SJSA1 (cell line): Measurements from ENCODE around the gene MAPK11. TPM values are rescaled to one million over a fixed set of nuclear protein-coding genes. Genes with fewer than 3 reads are reported as not detected.

Source experiments
- DNase-seq, 2 experiments: peaks; one replicate each; pipeline ENCODE4 v3.0.0-alpha.2; 2015 to 2020; ENCODE audit warnings: low spot score in 2 of 2, low read depth in 1 of 2
- H3K27ac ChIP-seq: fragments of 250-450 bp; sonication (Bioruptor Pico); 2 replicates; pipeline ENCODE4 v1.5.1; 2020; ENCODE audit warnings: mild to moderate bottlenecking, moderate library complexity
- H3K27me3 ChIP-seq: fragments of 250-450 bp; sonication (Bioruptor Pico); replicated peaks from 2 replicates; pipeline ENCODE4 v1.5.1; 2020; ENCODE audit warnings: mild to moderate bottlenecking, moderate library complexity
- H3K36me3 ChIP-seq: fragments of 250-450 bp; sonication (Bioruptor Pico); 2 replicates; pipeline ENCODE4 v1.5.1; 2020; ENCODE audit warnings: mild to moderate bottlenecking
- H3K4me1 ChIP-seq: fragments of 250-450 bp; sonication (Bioruptor Pico); replicated peaks from 2 replicates; pipeline ENCODE4 v1.6.1; 2021; ENCODE audit warnings: mild to moderate bottlenecking
- H3K4me3 ChIP-seq: fragments of 250-450 bp; sonication (Bioruptor Pico); 2 replicates; pipeline ENCODE4 v1.5.1; 2020; ENCODE audit warnings: mild to moderate bottlenecking
- H3K9me3 ChIP-seq: fragments of 250-450 bp; sonication (Bioruptor Pico); replicated peaks from 2 replicates; pipeline ENCODE4 v1.5.1; 2020; ENCODE audit warnings: mild to moderate bottlenecking
- total RNA-seq: library from RNA; depleted of rRNA; stranded (reverse); fragments of >200 nt; shearing (Covaris generic); gene quantifications from 2 replicates; pipeline ENCODE4 v1.2.3, GENCODE V29; 2014

The MAPK11 gene
- total RNA-seq, 1 experiment from 2014 or later, result 2.2 TPM

DNA sequence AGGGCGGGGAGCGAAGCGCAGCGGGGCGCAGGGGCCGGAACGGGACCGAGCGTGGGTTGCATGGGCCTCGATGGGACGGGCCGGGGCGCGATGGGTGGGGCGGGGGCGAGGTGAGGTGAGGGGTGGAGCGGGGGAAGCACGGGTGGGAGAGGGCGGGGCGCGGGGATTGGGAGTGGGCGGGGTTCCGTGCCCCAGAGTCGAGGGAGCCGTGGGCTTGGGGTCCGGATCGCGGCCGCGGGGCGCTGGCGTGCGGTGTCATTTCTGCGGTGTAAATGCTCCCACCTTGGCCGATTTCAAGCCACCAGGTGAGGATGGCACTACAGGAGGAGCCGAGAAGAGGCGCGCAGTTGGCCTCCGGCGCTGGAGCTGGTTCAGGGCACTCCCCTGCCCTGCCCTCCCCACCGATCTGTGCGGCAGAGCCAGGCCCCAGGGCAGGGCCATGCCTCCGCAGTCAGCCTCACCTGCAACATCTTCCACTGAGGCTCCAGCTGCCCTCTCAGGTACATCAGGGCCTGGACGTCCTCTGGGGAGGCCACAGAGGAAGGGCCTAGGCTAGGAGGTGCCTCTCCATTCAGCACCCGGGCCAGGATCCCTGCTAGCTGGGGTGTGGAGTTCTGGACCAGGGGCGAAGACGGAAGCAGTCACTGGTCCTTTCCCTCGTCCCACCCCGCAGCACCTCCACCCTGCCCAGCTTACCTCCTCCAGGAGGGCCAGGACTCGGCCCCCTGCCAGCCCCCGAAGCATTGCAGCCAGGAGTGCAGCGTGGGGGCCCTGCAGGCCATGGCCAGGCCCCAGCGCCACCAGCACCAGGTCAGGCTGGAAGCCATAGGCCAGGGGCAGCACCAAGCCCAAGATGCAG, 24.7 kb downstream of the MAPK11 start:
- no peak for DNase-seq
- Histone ChIP-seq H3K36me3 (peaks cover 58% of the 10 kb centered on the region), H3K4me3 (peak overlapping the region; percentile 81), H3K27me3 (no peaks in the 10 kb centered on the region), H3K27ac (peak overlapping the region; percentile 69), H3K4me1 (peaks cover 29% of the 10 kb centered on the region), H3K9me3 (no peaks in the 10 kb centered on the region)

DNA sequence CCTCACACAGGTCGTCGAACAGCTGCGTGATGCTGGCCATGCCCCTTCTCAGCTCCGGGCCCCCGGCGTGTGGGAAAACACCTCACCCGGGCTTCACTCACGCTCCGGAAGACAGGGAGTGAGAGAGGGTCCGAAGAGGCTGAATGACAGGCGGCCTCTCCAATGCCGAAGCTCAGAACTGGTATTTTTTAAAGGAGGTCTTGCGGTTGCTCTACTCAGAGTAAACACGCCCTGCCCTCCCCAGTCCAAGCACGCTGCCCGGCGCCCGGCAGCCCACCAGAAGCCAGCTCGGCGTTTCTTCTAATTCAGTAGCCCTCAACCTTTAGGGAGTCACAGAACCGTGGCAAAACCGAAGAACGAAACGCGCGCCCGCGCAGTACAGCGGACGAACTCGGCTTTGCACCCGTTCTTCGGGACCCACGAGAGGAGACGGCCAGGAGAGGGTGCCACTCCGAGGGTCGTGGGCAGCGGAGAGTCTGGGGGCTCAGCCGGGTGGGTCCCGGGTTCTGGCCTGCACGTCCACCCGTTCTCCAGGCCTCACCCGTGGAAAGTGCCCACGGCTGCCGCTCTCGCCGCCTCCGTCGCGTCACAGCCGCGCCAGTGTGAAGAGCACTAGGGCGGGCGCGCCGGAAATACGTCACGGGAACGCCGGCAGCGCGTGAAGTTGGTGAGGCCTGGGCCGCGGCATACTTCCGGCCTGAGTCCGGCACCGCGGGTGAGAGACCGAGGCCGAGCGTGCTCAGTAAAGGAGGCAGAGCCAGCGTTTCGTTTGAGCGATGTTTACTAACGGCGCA, 25.6 kb downstream of the MAPK11 start, which contains the start of gene TUBGCP6:
Gene TUBGCP6 (minus strand): TSS at position 604 of the 794 bp plus-strand sequence. CDS start 564 bp downstream, at position 40.
- Histone ChIP-seq H3K36me3 (peaks cover 61% of the 10 kb centered on the region), H3K27me3 (no peaks in the 10 kb centered on the region), H3K27ac (peak within 1 kb of the TSS; percentile 69), H3K9me3 (no peaks in the 10 kb centered on the region), H3K4me3 (peak within 1 kb of the TSS; percentile 81), H3K4me1 (peaks cover 21% of the 10 kb centered on the region)
- DNase-seq, result peak; percentile 87 to 92

DNA sequence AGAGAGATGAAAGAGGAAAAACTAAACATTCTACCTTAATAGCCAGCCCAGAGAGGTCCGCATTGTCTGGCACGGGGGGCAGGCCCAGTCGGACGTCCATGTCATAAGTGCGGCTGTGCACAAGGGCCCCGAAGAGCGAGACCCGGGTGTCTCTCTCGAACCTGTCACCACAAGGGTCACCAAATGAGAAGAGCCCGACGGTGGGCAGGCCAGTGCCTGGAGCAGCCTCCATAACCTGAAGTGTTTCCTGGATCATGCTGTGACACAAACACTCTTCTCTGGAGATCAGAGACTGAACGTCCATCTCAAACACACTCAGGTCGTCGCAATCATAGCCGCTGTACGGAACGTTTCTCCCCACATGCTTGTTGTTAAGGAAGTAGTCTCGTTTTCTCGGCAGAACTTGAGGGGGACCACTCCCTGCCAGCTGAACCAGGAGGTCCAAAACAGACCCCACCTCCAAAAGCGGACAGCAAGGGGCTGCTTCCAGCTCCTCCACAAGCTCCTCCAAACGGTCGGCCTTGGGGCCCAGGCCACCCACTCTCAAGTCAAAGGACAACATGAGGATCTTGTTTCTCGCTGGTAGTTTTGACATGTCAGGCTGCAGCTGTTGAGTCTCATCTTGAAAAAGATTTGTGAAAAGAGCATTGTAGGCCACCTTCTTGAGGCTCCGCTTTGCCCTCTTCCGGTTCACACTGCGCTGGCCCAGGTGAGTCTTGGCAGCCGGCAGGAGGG, 26.3 kb downstream of the MAPK11 start:
- DNase-seq, result peak in 1 of 2 experiments; percentile 19
- Histone ChIP-seq H3K4me3 (peak overlapping the region; percentile 81), H3K9me3 (no peaks in the 10 kb centered on the region), H3K27ac (no peak overlapping the region; the same call in 1 of the 2 replicates), H3K4me1 (peaks cover 19% of the 10 kb centered on the region), H3K27me3 (no peaks in the 10 kb centered on the region), H3K36me3 (peaks cover 64% of the 10 kb centered on the region)

DNA sequence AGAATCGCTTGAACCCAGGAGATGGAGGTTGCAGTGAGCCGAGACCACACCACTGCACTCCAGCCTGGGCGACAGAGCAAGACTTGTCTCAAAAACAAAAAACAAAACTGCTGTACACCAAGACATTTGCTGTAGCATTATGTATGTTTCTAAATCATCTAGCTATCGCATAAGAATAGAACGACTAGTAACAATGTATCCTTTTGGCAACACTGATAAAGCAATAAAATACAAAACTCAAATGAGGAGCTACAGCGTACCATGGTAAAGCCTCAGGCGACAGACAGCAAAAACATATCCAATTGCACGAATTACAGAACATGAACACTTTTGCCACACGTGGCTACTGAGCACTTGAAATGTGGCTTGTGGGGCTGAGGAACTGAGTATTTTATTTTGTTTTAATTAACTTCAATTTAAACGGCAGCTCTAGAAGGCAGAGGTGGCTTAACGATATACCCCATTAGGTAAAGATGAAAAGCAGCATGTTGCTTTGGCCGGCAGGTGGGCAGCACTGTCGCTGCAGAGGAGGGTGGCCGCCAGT, 27.7 kb downstream of the MAPK11 start:
- H3K27ac ChIP-seq, result no peak overlapping the region
- H3K4me1 ChIP-seq, result peaks cover 19% of the 10 kb centered on the region
- no peaks in the 10 kb centered on the region for H3K9me3 ChIP-seq
- no peaks in the 10 kb centered on the region for H3K27me3 ChIP-seq
- DNase-seq, result no peak
- peaks cover 59% of the 10 kb centered on the region for H3K36me3 ChIP-seq
- H3K4me3 ChIP-seq, result peak overlapping the region; percentile 18

DNA sequence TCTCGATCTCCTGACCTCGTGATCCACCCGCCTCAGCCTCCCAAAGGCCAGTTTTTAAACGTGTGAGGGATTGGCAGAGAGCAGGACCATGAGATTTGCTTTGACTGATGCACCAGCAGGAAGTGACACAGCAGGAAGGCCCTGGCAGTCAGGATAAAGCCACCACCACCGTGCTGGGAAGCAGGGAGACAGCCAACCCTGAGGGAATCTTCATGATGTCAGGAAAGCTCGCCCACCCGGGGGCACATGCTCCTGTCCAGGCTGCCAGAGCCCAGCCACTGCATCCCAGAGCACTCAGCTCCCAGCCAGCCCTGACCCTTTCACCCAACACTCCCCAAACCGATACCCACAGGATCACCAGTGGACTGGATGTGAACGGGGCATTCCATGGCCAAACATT, 31.4 kb downstream of the MAPK11 start:
- H3K4me3 ChIP-seq, result no peak overlapping the region
- no peaks in the 10 kb centered on the region for H3K9me3 ChIP-seq
- H3K27ac ChIP-seq, result no peak overlapping the region
- H3K27me3 ChIP-seq, result no peaks in the 10 kb centered on the region
- peaks cover 49% of the 10 kb centered on the region for H3K36me3 ChIP-seq
- peaks cover 11% of the 10 kb centered on the region for H3K4me1 ChIP-seq
- no peak for DNase-seq

DNA sequence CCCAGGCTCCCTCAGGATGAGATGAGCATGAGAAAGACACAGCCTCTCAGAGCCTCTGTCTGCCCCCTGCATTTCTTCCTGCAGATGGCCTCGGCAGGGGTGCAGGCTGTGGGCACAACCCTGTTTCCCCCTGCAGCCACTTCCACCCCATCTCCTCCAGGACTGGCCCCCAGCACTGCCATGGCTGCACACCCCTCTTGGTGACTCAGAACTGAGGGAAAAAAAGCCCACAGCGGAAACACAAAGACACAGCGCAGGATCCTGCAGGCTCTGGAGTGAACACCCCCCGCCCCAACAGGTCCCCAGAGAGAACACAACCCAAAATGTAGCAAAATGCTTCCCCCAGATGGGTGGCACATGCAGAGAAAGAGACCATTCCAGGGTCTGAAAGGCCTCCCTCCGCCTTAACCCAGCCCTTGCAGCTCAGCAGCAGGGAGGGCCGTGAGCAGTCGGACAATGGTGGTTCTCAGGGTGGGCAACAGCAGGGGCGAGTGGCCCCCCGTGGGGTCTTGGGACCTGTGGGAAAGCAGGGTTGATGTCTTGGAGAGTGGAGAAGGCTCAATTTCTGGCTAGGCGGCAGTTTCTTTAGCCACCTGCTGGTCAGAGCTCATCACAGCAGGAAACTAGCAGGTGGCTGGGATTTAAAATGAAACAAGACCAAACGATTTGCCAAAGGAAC, 33.3 kb downstream of the MAPK11 start:
- Histone ChIP-seq H3K36me3 (peaks cover 51% of the 10 kb centered on the region), H3K27me3 (no peaks in the 10 kb centered on the region)

DNA sequence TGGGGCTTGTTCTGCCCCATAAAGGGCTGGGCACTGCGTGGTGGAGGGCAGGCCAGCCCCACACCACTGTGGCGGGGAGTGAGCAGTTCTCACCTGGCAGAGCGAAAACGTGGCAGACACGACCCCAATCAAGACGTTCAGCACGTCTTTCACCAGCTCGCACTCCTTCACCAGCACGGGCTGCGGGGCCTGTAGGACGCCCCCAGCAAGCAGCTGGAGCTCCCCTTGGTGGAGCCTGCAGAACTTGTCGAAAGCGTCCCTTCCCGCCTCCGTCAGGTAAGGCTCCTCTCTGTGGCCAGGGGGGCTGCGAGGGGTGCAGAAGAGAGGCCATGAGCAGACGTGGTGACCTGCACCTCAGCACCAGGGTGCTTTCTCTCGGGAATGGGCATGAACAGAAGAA, 37.0 kb downstream of the MAPK11 start:
- Histone ChIP-seq H3K4me1 (no peaks in the 10 kb centered on the region), H3K36me3 (peaks cover 40% of the 10 kb centered on the region), H3K27ac (no peak overlapping the region), H3K4me3 (no peak overlapping the region), H3K9me3 (no peaks in the 10 kb centered on the region), H3K27me3 (no peaks in the 10 kb centered on the region)
- DNase-seq, result no peak

More for the DNA sequence above, 33.3 kb downstream of the MAPK11 start:
- no peaks in the 10 kb centered on the region for H3K9me3 ChIP-seq
- no peak overlapping the region for H3K4me3 ChIP-seq
- H3K27ac ChIP-seq, result no peak overlapping the region
- no peak for DNase-seq
- no peaks in the 10 kb centered on the region for H3K4me1 ChIP-seq

DNA sequence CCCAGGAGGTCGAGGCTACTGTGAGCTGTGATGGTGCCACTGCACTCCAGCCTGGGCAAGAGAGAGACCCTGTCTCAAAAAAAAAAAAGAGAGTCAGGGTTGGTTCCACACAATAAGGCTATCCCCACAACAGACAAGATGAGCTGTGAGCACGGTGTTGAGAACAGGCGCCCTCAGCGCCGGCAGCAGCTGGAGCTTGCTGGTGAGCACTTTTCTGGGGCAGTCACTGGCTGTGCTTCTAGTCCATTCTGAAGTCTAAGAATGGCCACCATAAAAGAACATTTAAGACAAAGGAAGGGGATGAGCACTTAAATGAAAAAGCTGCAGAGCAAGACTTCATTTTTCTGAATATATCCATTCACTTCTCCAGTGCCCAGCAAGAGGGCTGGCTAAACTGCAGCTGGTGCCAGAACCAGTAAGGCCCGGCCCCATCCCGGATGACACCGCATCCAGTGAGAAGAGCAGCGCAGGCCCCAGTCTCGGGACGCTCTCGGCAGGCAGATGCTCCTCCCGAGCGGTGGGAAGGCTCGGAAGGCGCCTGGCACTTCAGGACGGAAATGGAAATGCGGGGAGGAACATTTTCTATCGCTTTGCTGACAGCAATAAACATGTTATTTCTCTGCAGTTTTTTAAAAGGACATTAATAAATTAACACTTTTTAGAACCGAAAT, 37.6 kb downstream of the MAPK11 start:
- DNase-seq, result no peak
- Histone ChIP-seq H3K4me1 (no peaks in the 10 kb centered on the region), H3K4me3 (no peak overlapping the region), H3K27me3 (no peaks in the 10 kb centered on the region), H3K27ac (no peak overlapping the region), H3K9me3 (no peaks in the 10 kb centered on the region), H3K36me3 (peaks cover 38% of the 10 kb centered on the region)

DNA sequence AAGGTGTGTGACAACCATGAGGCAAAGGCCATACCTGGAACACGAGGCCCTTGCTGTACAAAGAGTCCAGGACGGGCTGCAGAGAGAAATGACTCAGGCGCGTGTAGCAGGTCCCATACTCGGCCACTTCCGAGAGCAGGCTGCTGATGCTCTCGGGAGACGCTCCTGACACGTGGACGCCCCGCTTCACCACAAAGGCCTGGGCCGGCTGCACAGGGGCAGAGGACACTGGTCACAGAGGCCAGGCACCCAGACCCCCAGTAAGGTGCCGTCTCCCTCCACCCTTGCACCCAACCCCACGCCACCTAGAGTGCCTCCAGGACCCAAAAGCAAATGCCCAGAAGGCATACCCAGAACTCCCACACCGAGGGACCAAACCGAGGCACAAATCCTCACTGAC, 40.8 kb downstream of the MAPK11 start:
- Histone ChIP-seq H3K36me3 (peaks cover 42% of the 10 kb centered on the region), H3K27ac (no peak overlapping the region), H3K4me3 (no peak overlapping the region), H3K9me3 (no peaks in the 10 kb centered on the region), H3K4me1 (no peaks in the 10 kb centered on the region), H3K27me3 (no peaks in the 10 kb centered on the region)
- no peak for DNase-seq

DNA sequence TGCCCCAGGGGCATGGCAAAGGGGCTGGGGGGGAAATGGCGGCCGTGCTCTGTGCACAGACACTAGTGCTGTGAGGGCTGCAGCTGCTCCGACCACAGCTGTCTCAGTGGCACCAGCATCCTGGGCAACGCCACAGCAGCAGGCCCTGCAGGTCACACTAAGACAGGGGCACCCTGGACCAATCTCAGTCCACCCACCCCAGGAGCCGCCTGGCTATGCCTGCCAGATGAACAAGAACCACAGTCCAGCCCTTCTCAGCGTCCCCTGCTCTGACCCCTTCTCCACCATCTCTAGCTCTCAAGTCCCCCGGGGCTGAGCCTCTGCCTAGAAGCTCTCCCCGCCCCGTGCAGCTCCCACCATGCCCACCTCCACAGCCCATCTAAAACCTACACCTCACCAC, 41.8 kb downstream of the MAPK11 start:
- Histone ChIP-seq H3K4me1 (no peaks in the 10 kb centered on the region), H3K27me3 (no peaks in the 10 kb centered on the region), H3K36me3 (peaks cover 48% of the 10 kb centered on the region), H3K27ac (no peak overlapping the region), H3K4me3 (no peak overlapping the region), H3K9me3 (no peaks in the 10 kb centered on the region)
- no peak for DNase-seq

DNA sequence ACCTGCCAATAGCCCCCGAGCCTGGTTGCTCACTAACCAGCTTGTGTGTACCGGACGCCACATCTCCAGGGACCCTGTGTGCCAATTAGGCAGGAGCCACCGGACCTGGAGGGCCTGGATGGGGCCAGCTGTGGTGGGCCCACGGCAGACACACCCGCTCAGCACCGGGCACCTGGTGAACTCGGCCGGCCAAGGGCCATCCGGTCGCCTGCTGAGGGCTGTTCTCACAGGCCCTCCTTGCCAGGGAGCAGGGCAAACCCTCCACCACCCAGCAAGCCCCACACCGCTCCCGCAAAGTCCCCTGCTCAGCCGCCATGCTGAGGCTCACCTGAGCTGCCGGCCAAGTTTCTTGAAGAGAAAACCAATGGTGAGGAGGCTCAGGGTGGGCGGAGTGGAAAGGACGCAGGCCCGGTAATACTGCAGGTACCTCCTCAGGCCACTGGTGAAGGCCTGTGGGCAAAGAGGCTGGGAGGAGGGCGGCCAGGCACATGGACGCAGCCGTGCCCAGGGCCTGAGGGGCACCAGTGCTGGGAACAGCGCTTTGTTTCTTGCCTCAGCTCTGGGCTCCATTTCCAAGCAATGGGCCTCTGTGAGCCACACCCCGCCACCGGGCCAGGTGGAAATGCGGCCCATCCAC, 42.5 kb downstream of the MAPK11 start:
- H3K4me1 ChIP-seq, result no peaks in the 10 kb centered on the region

DNA sequence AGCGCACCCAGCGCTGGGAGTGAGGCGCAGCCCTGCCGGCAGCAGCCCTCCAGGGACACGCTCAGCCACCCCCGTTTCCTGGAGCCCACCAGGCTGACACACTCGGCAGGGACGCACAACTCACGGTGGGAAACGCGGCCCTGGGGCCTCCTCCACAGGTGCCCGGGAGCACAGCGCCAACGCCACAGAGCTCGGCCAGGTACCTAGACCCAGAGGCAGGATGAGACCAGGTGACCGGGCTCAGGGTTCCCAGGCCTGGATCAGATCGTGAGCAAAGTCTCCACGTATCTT, 43.4 kb downstream of the MAPK11 start:
- H3K4me1 ChIP-seq, result no peaks in the 10 kb centered on the region
- no peaks in the 10 kb centered on the region for H3K27me3 ChIP-seq
- no peak overlapping the region for H3K4me3 ChIP-seq
- no peaks in the 10 kb centered on the region for H3K9me3 ChIP-seq
- H3K27ac ChIP-seq, result no peak overlapping the region
- no peak for DNase-seq
- H3K36me3 ChIP-seq, result peaks cover 56% of the 10 kb centered on the region

More for the DNA sequence above, 42.5 kb downstream of the MAPK11 start:
- DNase-seq, result no peak
- no peak overlapping the region for H3K27ac ChIP-seq
- H3K27me3 ChIP-seq, result no peaks in the 10 kb centered on the region
- peaks cover 49% of the 10 kb centered on the region for H3K36me3 ChIP-seq
- no peak overlapping the region for H3K4me3 ChIP-seq
- no peaks in the 10 kb centered on the region for H3K9me3 ChIP-seq
